Activated CD8-positive, alpha-beta memory T cell treated with anti-CD3 and anti-CD28 coated beads, Interleukin-2, amount 10 ng/mL, durations not matched to agents 7 days and 5 days (primary cell): ENCODE measurements around the gene BMPER. TPM values are rescaled to one million over a fixed set of nuclear protein-coding genes. Genes with fewer than 3 reads are reported as not detected.

Experiments
- ATAC-seq: fragments of 150-1000 bp; cut with Tn5 transposase; one replicate; pipeline ENCODE4 v1.10.0; 2021; ENCODE audit warnings: moderate library complexity
- CTCF ChIA-PET: fragments of 350-600 bp; sonication (Branson Sonifier 250); formaldehyde crosslinking; loops from one replicate; lab custom pipeline; 2021; ENCODE audit warnings: antibody characterized with exemption; lab: Charles Lee
- DNase-seq: peaks from one replicate; pipeline ENCODE4 v3.0.0-alpha.2; 2020
- H3K27ac Mint-ChIP-seq: one replicate; pipeline ENCODE4 v1.8.0; 2021; ENCODE audit warnings: mild to moderate bottlenecking, mixed read lengths
- H3K27me3 Mint-ChIP-seq: one replicate; pipeline ENCODE4 v1.8.0; 2021; ENCODE audit warnings: mixed read lengths
- H3K36me3 Mint-ChIP-seq: one replicate; pipeline ENCODE4 v1.8.0; 2021; ENCODE audit warnings: mild to moderate bottlenecking, mixed read lengths
- H3K4me1 Mint-ChIP-seq: one replicate; pipeline ENCODE4 v1.8.0; 2021; ENCODE audit warnings: mixed read lengths
- H3K4me3 Mint-ChIP-seq: one replicate; pipeline ENCODE4 v1.8.0; 2021; ENCODE audit warnings: mild to moderate bottlenecking, moderate library complexity, mixed read lengths
- H3K9me3 Mint-ChIP-seq: one replicate; pipeline ENCODE4 v1.8.0; 2022; ENCODE audit warnings: low read depth, mixed read lengths
- total RNA-seq, 2 experiments: library from RNA; stranded (reverse); gene quantifications; one replicate each; pipeline ENCODE4 v1.2.3, GENCODE V29; 2021

The BMPER gene
- total RNA-seq, 2 experiments from 2014 or later, result not detected

- no peak overlapping the region for H3K27ac Mint-ChIP-seq
- no peak for DNase-seq
- H3K4me3 Mint-ChIP-seq, result no peak overlapping the region
- CTCF ChIA-PET, result no interaction called here
- ATAC-seq, result no peak
- H3K27me3 Mint-ChIP-seq, result no peaks in the 10 kb centered on the region
- no peaks in the 10 kb centered on the region for H3K4me1 Mint-ChIP-seq
- H3K36me3 Mint-ChIP-seq, result no peaks in the 10 kb centered on the region
- peaks cover 2% of the 10 kb centered on the region for H3K9me3 Mint-ChIP-seq
These were observed 202.8 kb downstream of the BMPER start for GRCh38 chr7:34108165-34108564.

- H3K4me3 Mint-ChIP-seq, result no peak overlapping the region
- no peaks in the 10 kb centered on the region for H3K27me3 Mint-ChIP-seq
- no peaks in the 10 kb centered on the region for H3K36me3 Mint-ChIP-seq
- H3K9me3 Mint-ChIP-seq, result no peaks in the 10 kb centered on the region
- no peak overlapping the region for H3K27ac Mint-ChIP-seq
- DNase-seq (no peak), ATAC-seq (no peak)
- CTCF ChIA-PET, result no interaction called here
- H3K4me1 Mint-ChIP-seq, result no peaks in the 10 kb centered on the region
These were observed 204.8 kb downstream of the BMPER start for GRCh38 chr7:34109936-34110780.

GRCh38 chr7:34111031-34111430 is 205.7 kb downstream of the BMPER start:
- no peaks in the 10 kb centered on the region for H3K4me1 Mint-ChIP-seq
- H3K9me3 Mint-ChIP-seq, result no peaks in the 10 kb centered on the region
- no peaks in the 10 kb centered on the region for H3K36me3 Mint-ChIP-seq
- ATAC-seq (no peak), DNase-seq (no peak)
- CTCF ChIA-PET, result no interaction called here
- H3K27ac Mint-ChIP-seq, result no peak overlapping the region
- no peaks in the 10 kb centered on the region for H3K27me3 Mint-ChIP-seq
- no peak overlapping the region for H3K4me3 Mint-ChIP-seq

- CTCF ChIA-PET, result no interaction called here
- Mint-ChIP-seq H3K4me1 (no peaks in the 10 kb centered on the region), H3K27ac (no peak overlapping the region), H3K9me3 (peaks cover 3% of the 10 kb centered on the region), H3K36me3 (no peaks in the 10 kb centered on the region), H3K27me3 (no peaks in the 10 kb centered on the region), H3K4me3 (no peak overlapping the region)
- DNase-seq (no peak), ATAC-seq (no peak)
These were observed 210.2 kb downstream of the BMPER start for GRCh38 chr7:34115503-34115902.

GRCh38 chr7:34117573-34117972 is 212.2 kb downstream of the BMPER start:
- DNase-seq (no peak), ATAC-seq (no peak)
- Mint-ChIP-seq H3K4me3 (no peak overlapping the region), H3K36me3 (no peaks in the 10 kb centered on the region), H3K4me1 (no peaks in the 10 kb centered on the region), H3K9me3 (peaks cover 3% of the 10 kb centered on the region), H3K27me3 (no peaks in the 10 kb centered on the region), H3K27ac (no peak overlapping the region)
- CTCF ChIA-PET, result no interaction called here

- CTCF ChIA-PET, result no interaction called here
- Mint-ChIP-seq H3K4me1 (no peaks in the 10 kb centered on the region), H3K4me3 (no peak overlapping the region), H3K9me3 (peaks cover 10% of the 10 kb centered on the region), H3K27ac (no peak overlapping the region), H3K27me3 (no peaks in the 10 kb centered on the region), H3K36me3 (peaks cover 2% of the 10 kb centered on the region)
- DNase-seq (no peak), ATAC-seq (no peak)
These were observed 216.0 kb downstream of the BMPER start for GRCh38 chr7:34121366-34121765.

- Mint-ChIP-seq H3K36me3 (peaks cover 2% of the 10 kb centered on the region), H3K9me3 (peaks cover 10% of the 10 kb centered on the region), H3K4me1 (no peaks in the 10 kb centered on the region), H3K27ac (no peak overlapping the region), H3K4me3 (no peak overlapping the region), H3K27me3 (no peaks in the 10 kb centered on the region)
- CTCF ChIA-PET, result no interaction called here
- no peak for ATAC-seq
- no peak for DNase-seq
These were observed 218.0 kb downstream of the BMPER start for GRCh38 chr7:34123316-34123715.

GRCh38 chr7:34124765-34125164 is 219.4 kb downstream of the BMPER start:
- Mint-ChIP-seq H3K36me3 (peaks cover 2% of the 10 kb centered on the region), H3K27ac (no peak overlapping the region), H3K27me3 (no peaks in the 10 kb centered on the region), H3K4me1 (no peaks in the 10 kb centered on the region), H3K4me3 (no peak overlapping the region), H3K9me3 (peaks cover 9% of the 10 kb centered on the region)
- no peak for DNase-seq
- CTCF ChIA-PET, result no interaction called here
- no peak for ATAC-seq

GRCh38 chr7:34128762-34129161 is 223.4 kb downstream of the BMPER start:
- H3K27me3 Mint-ChIP-seq, result no peaks in the 10 kb centered on the region
- ATAC-seq, result no peak
- no peak overlapping the region for H3K27ac Mint-ChIP-seq
- CTCF ChIA-PET, result no interaction called here
- peaks cover 2% of the 10 kb centered on the region for H3K36me3 Mint-ChIP-seq
- DNase-seq, result no peak
- no peaks in the 10 kb centered on the region for H3K4me1 Mint-ChIP-seq
- H3K4me3 Mint-ChIP-seq, result no peak overlapping the region
- H3K9me3 Mint-ChIP-seq, result peaks cover 9% of the 10 kb centered on the region

- ATAC-seq (no peak), DNase-seq (no peak)
- Mint-ChIP-seq H3K4me3 (no peak overlapping the region), H3K4me1 (no peaks in the 10 kb centered on the region), H3K36me3 (no peaks in the 10 kb centered on the region), H3K27ac (no peak overlapping the region), H3K9me3 (peaks cover 5% of the 10 kb centered on the region), H3K27me3 (no peaks in the 10 kb centered on the region)
- CTCF ChIA-PET, result no interaction called here
These were observed 225.4 kb downstream of the BMPER start for GRCh38 chr7:34130558-34131295.

GRCh38 chr7:34131371-34131770 is 226.0 kb downstream of the BMPER start:
- Mint-ChIP-seq H3K4me3 (no peak overlapping the region), H3K9me3 (peaks cover 2% of the 10 kb centered on the region), H3K27me3 (no peaks in the 10 kb centered on the region), H3K27ac (no peak overlapping the region), H3K36me3 (no peaks in the 10 kb centered on the region), H3K4me1 (no peaks in the 10 kb centered on the region)
- CTCF ChIA-PET, result no interaction called here
- DNase-seq (no peak), ATAC-seq (no peak)

- no peaks in the 10 kb centered on the region for H3K4me1 Mint-ChIP-seq
- DNase-seq, result no peak
- ATAC-seq, result no peak
- no peak overlapping the region for H3K27ac Mint-ChIP-seq
- H3K36me3 Mint-ChIP-seq, result no peaks in the 10 kb centered on the region
- H3K4me3 Mint-ChIP-seq, result no peak overlapping the region
- H3K27me3 Mint-ChIP-seq, result no peaks in the 10 kb centered on the region
- CTCF ChIA-PET, result no interaction called here
- no peaks in the 10 kb centered on the region for H3K9me3 Mint-ChIP-seq
These were observed 228.1 kb downstream of the BMPER start for GRCh38 chr7:34133356-34133982.

- no peaks in the 10 kb centered on the region for H3K4me1 Mint-ChIP-seq
- no peaks in the 10 kb centered on the region for H3K36me3 Mint-ChIP-seq
- no peak overlapping the region for H3K4me3 Mint-ChIP-seq
- CTCF ChIA-PET, result interaction anchor here (0.8 kb wide), 1 partner anchor 9 kb away, joined by 3 read pairs; no protein-coding TSS in a partner anchor
- no peak for DNase-seq
- no peaks in the 10 kb centered on the region for H3K27me3 Mint-ChIP-seq
- no peak for ATAC-seq
- H3K27ac Mint-ChIP-seq, result no peak overlapping the region
- no peaks in the 10 kb centered on the region for H3K9me3 Mint-ChIP-seq
These were observed 228.8 kb downstream of the BMPER start for GRCh38 chr7:34133983-34134782.
